ENCODE data around the gene OVOL3. TPM values are rescaled to one million over a fixed set of nuclear protein-coding genes. Genes with fewer than 3 reads are reported as not detected.

OVOL3 gene
- total and polyA plus RNA-seq, 5 donors, result not detected

DNA sequence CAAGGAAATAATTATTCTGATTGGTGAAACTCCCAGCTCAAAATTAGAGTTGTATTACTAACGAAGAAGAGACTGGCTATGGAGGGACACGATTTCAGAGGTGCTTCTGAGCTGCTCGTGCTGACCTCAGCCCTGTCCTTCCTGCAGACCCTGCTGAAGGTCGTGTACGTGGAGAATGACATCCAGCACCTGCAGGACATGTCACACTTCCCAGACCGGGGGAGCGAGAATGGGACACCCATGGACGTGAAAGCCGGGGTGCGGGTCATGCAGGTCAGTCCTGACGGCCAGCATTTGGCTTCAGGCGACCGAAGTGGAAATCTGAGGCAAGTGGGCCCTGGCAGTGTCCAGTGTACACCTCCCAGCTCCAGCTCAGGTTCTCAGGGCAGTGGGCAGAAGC is 28.0 kb upstream of the OVOL3 start:
- ATAC-seq (no peak), DNase-seq (no peak)
- H3K4me1 ChIP-seq (ENCODE audit: control insufficient read depth, insufficient read depth, low read length), result no peaks in the 10 kb centered on the region
- intact Hi-C loops (cut with DNase I), result no loop called here
- no peaks in the 10 kb centered on the region for H3K27me3 ChIP-seq (ENCODE audit: control insufficient read depth, insufficient read depth)
- no peaks in the 10 kb centered on the region for H3K9me3 ChIP-seq (ENCODE audit: control insufficient read depth, low read length)
- no peak overlapping the region for H3K4me3 ChIP-seq (ENCODE audit: low read length)
- no peak overlapping the region for H3K27ac ChIP-seq (ENCODE audit: low read length)
- WGBS, result 95% methylated on average over 13 of the region's 13 CpGs

GRCh38 chr19:36084231-36085009 is 26.5 kb upstream of the OVOL3 start:
- intact Hi-C loops (cut with DNase I), result no loop called here
- Histone ChIP-seq H3K4me1 (ENCODE audit: control insufficient read depth, insufficient read depth, low read length) (no peaks in the 10 kb centered on the region), H3K9me3 (ENCODE audit: control insufficient read depth, low read length) (no peaks in the 10 kb centered on the region), H3K27me3 (ENCODE audit: control insufficient read depth, insufficient read depth) (no peaks in the 10 kb centered on the region), H3K27ac (ENCODE audit: low read length) (no peak overlapping the region), H3K4me3 (ENCODE audit: low read length) (no peak overlapping the region)
- DNase-seq, result no peak
- 92% methylated on average over 12 of the region's 12 CpGs for WGBS
- no peak for ATAC-seq

DNA sequence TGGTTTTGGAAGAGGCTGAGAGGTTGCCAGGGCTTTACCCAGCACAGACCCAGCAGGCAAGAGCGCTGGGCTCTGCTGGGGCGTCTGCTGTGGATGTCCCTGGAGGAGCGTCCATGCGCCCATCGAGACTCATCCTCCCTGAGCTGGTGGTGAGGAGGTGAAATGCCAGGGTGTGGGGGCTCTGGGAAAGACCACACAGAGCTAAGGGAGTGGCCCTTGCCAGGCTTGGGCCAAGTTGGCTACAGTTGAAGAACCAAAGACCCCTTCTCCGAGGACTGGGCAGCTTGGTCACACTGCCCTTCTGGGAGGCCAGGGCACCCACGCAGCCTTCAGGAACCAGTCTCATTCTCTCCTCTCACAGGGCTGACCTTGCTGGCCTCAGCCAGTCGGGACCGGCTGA is 24.6 kb upstream of the OVOL3 start:
- ATAC-seq, result no peak
- Histone ChIP-seq H3K9me3 (ENCODE audit: control insufficient read depth, low read length) (no peaks in the 10 kb centered on the region), H3K27me3 (ENCODE audit: control insufficient read depth, insufficient read depth) (no peaks in the 10 kb centered on the region), H3K4me1 (ENCODE audit: control insufficient read depth, insufficient read depth, low read length) (no peaks in the 10 kb centered on the region), H3K4me3 (ENCODE audit: low read length) (no peak overlapping the region), H3K27ac (ENCODE audit: low read length) (no peak overlapping the region)
- DNase-seq, result no peak
- intact Hi-C loops (cut with DNase I), result no loop called here
- WGBS, result over 99% methylated on average over 9 of the region's 9 CpGs

DNA sequence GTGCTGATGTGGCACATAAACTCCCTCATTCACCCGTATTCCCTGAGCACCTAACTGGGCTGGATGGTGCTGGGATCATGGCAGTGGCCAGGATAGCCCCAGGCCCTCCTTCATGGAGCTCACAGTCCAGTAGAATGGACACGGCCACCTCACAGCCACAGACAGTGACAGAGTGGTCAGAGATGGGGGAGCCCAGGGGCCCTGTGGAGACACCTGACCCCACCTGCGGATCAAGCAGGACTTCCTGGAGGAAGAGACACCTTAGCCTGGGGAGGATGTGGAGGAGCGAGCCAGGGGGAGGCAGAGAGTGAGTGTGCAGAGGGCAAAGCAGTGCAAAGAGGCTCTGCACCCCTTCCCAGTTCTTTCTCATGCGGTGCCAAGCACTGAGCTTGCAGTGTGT is 21.1 kb upstream of the OVOL3 start:
- Histone ChIP-seq H3K4me3 (ENCODE audit: low read length) (no peak overlapping the region), H3K4me1 (ENCODE audit: control insufficient read depth, insufficient read depth, low read length) (peaks cover 2% of the 10 kb centered on the region), H3K27ac (ENCODE audit: low read length) (no peak overlapping the region), H3K27me3 (ENCODE audit: control insufficient read depth, insufficient read depth) (no peaks in the 10 kb centered on the region), H3K9me3 (ENCODE audit: control insufficient read depth, low read length) (no peaks in the 10 kb centered on the region)
- intact Hi-C loops (cut with DNase I), result no loop called here
- ATAC-seq (no peak), DNase-seq (no peak)
- WGBS, result 98% methylated on average over 5 of the region's 5 CpGs

- DNase-seq (no peak), ATAC-seq (no peak)
- no peaks in the 10 kb centered on the region for H3K9me3 ChIP-seq (ENCODE audit: control insufficient read depth, low read length)
- no peak overlapping the region for H3K4me3 ChIP-seq (ENCODE audit: low read length)
- H3K27me3 ChIP-seq (ENCODE audit: control insufficient read depth, insufficient read depth), result no peaks in the 10 kb centered on the region
- H3K4me1 ChIP-seq (ENCODE audit: control insufficient read depth, insufficient read depth, low read length), result peaks cover 2% of the 10 kb centered on the region
- intact Hi-C loops (cut with DNase I), result no loop called here
- no peak overlapping the region for H3K27ac ChIP-seq (ENCODE audit: low read length)
- 94% methylated on average over 13 of the region's 13 CpGs for WGBS
Observed at GRCh38 chr19:36090910-36091695, 19.8 kb upstream of the OVOL3 start.

DNA sequence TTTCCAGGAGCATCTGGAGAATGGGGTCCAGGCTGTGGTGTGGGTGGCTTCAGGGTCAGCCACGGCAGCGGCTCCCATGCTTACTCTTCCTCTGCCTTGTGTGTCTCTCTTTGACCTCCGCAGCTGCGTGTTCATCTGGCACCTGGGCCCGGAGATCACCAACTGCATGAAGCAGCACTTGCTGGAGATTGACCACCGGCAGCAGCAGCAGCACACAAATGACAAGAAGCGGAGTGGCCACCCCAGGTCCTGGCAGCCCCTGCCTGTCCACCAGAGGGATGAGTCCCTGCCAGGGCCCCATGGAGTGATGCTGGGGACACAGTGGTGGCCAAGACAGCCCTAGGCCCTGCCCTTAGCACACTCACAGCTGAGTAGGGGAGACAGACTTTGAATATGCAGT is 18.4 kb upstream of the OVOL3 start:
- no peak overlapping the region for H3K4me3 ChIP-seq (ENCODE audit: low read length)
- ATAC-seq, result no peak
- H3K27ac ChIP-seq (ENCODE audit: low read length), result no peak overlapping the region

DNA sequence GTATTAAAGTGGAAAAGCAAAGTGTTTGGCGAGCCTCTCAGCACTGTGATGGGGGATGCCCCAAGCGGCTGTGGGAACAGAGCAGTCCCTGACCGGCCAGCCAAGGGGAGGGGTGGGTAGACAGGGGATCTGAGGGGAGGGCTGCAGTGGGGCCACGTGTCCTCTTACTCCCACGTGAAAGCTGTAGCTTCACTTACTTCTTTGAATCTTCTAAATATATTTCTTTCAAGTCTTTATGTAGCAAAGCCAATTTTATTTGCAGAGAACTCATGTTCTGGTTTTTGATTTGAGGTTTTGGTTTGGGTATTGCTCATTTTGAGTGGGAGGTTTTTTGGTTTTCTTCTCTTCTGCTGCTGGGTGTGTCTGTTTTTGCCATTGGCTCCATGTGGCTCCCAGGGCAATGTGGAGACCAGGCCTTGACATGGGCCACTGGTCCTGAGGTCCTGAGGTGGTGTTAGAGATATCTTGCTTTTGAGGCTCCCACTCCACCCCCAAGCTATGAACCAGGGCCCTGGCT is 17.7 kb upstream of the OVOL3 start:
- H3K27ac ChIP-seq (ENCODE audit: low read length), result peak overlapping the region; percentile 28
- no peaks in the 10 kb centered on the region for H3K27me3 ChIP-seq (ENCODE audit: control insufficient read depth, insufficient read depth)
- peaks cover 2% of the 10 kb centered on the region for H3K4me1 ChIP-seq (ENCODE audit: control insufficient read depth, insufficient read depth, low read length)
- no peaks in the 10 kb centered on the region for H3K9me3 ChIP-seq (ENCODE audit: control insufficient read depth, low read length)
- no peak overlapping the region for H3K4me3 ChIP-seq (ENCODE audit: low read length)
- intact Hi-C loops (cut with DNase I), result no loop called here
- WGBS, result 90% methylated on average over 5 of the region's 5 CpGs
- DNase-seq (no peak), ATAC-seq (no peak)

More for the DNA sequence above, 18.4 kb upstream of the OVOL3 start:
- H3K27me3 ChIP-seq (ENCODE audit: control insufficient read depth, insufficient read depth), result no peaks in the 10 kb centered on the region
- DNase-seq, result no peak
- H3K4me1 ChIP-seq (ENCODE audit: control insufficient read depth, insufficient read depth, low read length), result peaks cover 2% of the 10 kb centered on the region
- 94% methylated on average over 7 of the region's 7 CpGs for WGBS
- intact Hi-C loops (cut with DNase I), result no loop called here
- no peaks in the 10 kb centered on the region for H3K9me3 ChIP-seq (ENCODE audit: control insufficient read depth, low read length)

GRCh38 chr19:36093687-36094086 is 17.3 kb upstream of the OVOL3 start:
- H3K9me3 ChIP-seq (ENCODE audit: control insufficient read depth, low read length), result no peaks in the 10 kb centered on the region
- ATAC-seq (peak; percentile 47 to 54), DNase-seq (no peak)
- 66% methylated on average over 6 of the region's 6 CpGs for WGBS
- H3K27me3 ChIP-seq (ENCODE audit: control insufficient read depth, insufficient read depth), result no peaks in the 10 kb centered on the region
- intact Hi-C loops (cut with DNase I), result no loop called here
- H3K27ac ChIP-seq (ENCODE audit: low read length), result peak overlapping the region; percentile 28
- H3K4me3 ChIP-seq (ENCODE audit: low read length), result no peak overlapping the region
- peaks cover 2% of the 10 kb centered on the region for H3K4me1 ChIP-seq (ENCODE audit: control insufficient read depth, insufficient read depth, low read length)

DNA sequence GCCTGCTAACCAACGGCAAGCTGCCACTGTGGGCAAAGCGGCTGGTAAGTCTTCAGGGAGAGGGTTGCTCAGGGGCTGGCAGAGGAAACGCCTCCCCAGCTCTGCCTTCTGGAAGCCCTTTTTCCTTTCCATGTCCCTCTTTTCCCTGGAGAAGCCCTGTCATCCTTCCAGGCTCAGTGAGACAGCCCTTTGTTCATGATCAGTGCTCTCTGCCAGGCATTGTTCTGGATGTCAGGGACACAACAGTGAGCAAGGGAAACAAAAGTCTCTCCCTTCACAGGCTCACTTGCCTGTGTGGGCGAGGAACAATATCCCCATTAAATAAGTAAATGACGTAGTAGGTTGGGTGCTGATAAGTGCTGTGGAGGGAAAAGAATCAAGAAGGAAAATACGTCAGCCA is 13.9 kb upstream of the OVOL3 start:
- intact Hi-C loops (cut with DNase I), result no loop called here
- Histone ChIP-seq H3K4me3 (ENCODE audit: low read length) (no peak overlapping the region), H3K27me3 (ENCODE audit: control insufficient read depth, insufficient read depth) (no peaks in the 10 kb centered on the region), H3K9me3 (ENCODE audit: control insufficient read depth, low read length) (no peaks in the 10 kb centered on the region), H3K27ac (ENCODE audit: low read length) (no peak overlapping the region), H3K4me1 (ENCODE audit: control insufficient read depth, insufficient read depth, low read length) (peaks cover 4% of the 10 kb centered on the region)
- WGBS, result 72% methylated on average over 6 of the region's 6 CpGs
- DNase-seq (no peak), ATAC-seq (peak in 1 of 2 donors; percentile 51)

- Histone ChIP-seq H3K4me3 (ENCODE audit: low read length) (no peak overlapping the region), H3K4me1 (ENCODE audit: control insufficient read depth, insufficient read depth, low read length) (peaks cover 2% of the 10 kb centered on the region), H3K9me3 (ENCODE audit: control insufficient read depth, low read length) (no peaks in the 10 kb centered on the region), H3K27me3 (ENCODE audit: control insufficient read depth, insufficient read depth) (no peaks in the 10 kb centered on the region), H3K27ac (ENCODE audit: low read length) (peak overlapping the region; percentile 55)
- ATAC-seq, result peak in 1 of 2 donors; percentile 6
- WGBS, result 86% methylated on average over 19 of the region's 19 CpGs
- DNase-seq, result peak in 1 of 3 donors; percentile 56
- intact Hi-C loops (cut with DNase I), result no loop called here
Observed at GRCh38 chr19:36099166-36099785, 11.7 kb upstream of the OVOL3 start.

GRCh38 chr19:36100476-36100875 is 10.5 kb upstream of the OVOL3 start:
- Histone ChIP-seq H3K27ac (ENCODE audit: low read length) (peak overlapping the region; percentile 58), H3K4me3 (ENCODE audit: low read length) (no peak overlapping the region), H3K4me1 (ENCODE audit: control insufficient read depth, insufficient read depth, low read length) (peaks cover 2% of the 10 kb centered on the region), H3K27me3 (ENCODE audit: control insufficient read depth, insufficient read depth) (no peaks in the 10 kb centered on the region), H3K9me3 (ENCODE audit: control insufficient read depth, low read length) (no peaks in the 10 kb centered on the region)
- ATAC-seq, result peak; percentile 77 to 89
- intact Hi-C loops (cut with DNase I), result no loop called here
- WGBS, result 56% methylated on average over 5 of the region's 5 CpGs
- DNase-seq, result peak; percentile 46 to 87 (median 84)

Measured in right cardiac atrium (tissue), 5 donors.